ENCODE results near the gene ERAS. TPM values are rescaled to one million over a fixed set of nuclear protein-coding genes. Genes with fewer than 3 reads are reported as not detected.

The ERAS gene
- total RNA-seq, 1 experiment from 2014 or later: not detected

- Histone ChIP-seq H3K4me3 (replicated peaks in 1 of 2; ENCODE audit: low read depth in 1 of 2, low read length in 2 of 2) (no peak overlapping the region), H3K9ac (ENCODE audit: low read length) (no peak overlapping the region), H3K9me2 (ENCODE audit: insufficient read depth) (no peaks in the 10 kb centered on the region), H3K36me3 (ENCODE audit: control insufficient read depth in 1 of 2, insufficient read depth in 2 of 2, low read length in 2 of 2) (no peaks in the 10 kb centered on the region), H4K20me1 (ENCODE audit: insufficient read depth) (no peaks in the 10 kb centered on the region), H3K27me3 (ENCODE audit: insufficient read depth, low read length) (no peaks in the 10 kb centered on the region), H3K79me2 (ENCODE audit: insufficient read depth, low read length) (no peaks in the 10 kb centered on the region), H3K4me2 (ENCODE audit: low read length) (no peak overlapping the region), H3K4me1 (ENCODE audit: control insufficient read depth in 1 of 2, insufficient read depth in 2 of 2, low read length in 2 of 2) (no peaks in the 10 kb centered on the region), H3K9me3 (ENCODE audit: control insufficient read depth in 1 of 2, insufficient read depth in 1 of 2, low read depth in 1 of 2, low read length in 2 of 2) (no peaks in the 10 kb centered on the region), H2AFZ (ENCODE audit: low read depth, low read length, poor library complexity, severe bottlenecking) (no peak overlapping the region), H3K27ac (ENCODE audit: low read depth, low read length) (no peak overlapping the region)
- ChIA-PET CTCF (no interaction called here), POLR2A (no interaction called here), RAD21 (ENCODE audit: low non-redundant PET in 1 of 2, low total read pairs in 2 of 2, uncharacterized antibody in 2 of 2, unreplicated experiment in 2 of 2) (no interaction called here)
- intact Hi-C loops (cut with micrococcal nuclease): no loop called here
- TF ChIP-seq REST (IDR thresholded peaks at IDR 0.05; ENCODE audit: low read depth) (no peak), ATF3 (IDR thresholded peaks at IDR 0.05) (no peak), RAD21 (IDR thresholded peaks at IDR 0.05; ENCODE audit: low read depth) (no peak), JUND (IDR thresholded peaks at IDR 0.05) (no peak), POLR2A (IDR thresholded peaks at IDR 0.05; ENCODE audit: borderline replicate concordance, extremely low read depth, insufficient read depth, insufficient read length) (no peak), ZNF274 (IDR thresholded peaks at IDR 0.05; ENCODE audit: low read depth, low read length) (no peak)
- ATAC-seq: no peak
- no peak for DNase-seq (ENCODE audit: low read depth, low spot score)
- BruUV-seq (replicated peaks): no TSS peak
Measured at GRCh38 chrX:48831909-48832291, 5.6 kb downstream of the ERAS start.

DNA sequence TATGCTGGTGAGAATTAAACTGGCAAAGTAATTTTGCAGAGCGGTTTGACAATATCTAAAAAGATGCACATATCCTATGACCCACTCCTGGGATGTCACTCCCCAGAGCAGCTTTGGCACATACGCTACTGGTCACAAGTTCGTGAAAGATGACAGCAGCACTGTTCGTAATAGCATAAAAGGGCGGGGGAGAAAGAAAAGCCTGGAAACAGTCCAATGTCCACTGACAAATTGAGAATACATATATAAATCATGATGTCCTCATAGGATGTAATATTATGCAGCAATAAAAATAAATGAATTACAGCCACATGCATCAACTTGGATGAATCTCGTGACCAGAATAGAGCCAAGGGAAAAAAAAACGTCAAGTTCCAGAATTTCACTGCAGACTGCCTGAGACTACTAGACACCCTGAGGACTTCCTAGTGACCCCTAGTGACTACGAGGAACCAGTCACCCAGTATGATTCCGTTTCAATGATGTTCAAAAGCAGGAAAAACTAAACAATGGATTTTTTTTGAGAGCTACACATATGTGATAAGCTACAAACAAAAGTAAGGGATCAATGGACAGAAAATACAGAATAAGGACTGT, 7.3 kb downstream of the ERAS start:
- no peak overlapping the region for H2AFZ ChIP-seq (ENCODE audit: low read depth, low read length, poor library complexity, severe bottlenecking)
- H3K79me2 ChIP-seq (ENCODE audit: insufficient read depth, low read length): no peaks in the 10 kb centered on the region
- H3K4me2 ChIP-seq (ENCODE audit: low read length): no peak overlapping the region
- no peak overlapping the region for H3K9ac ChIP-seq (ENCODE audit: low read length)
- no peak overlapping the region for H3K4me3 ChIP-seq (replicated peaks in 1 of 2; ENCODE audit: low read depth in 1 of 2, low read length in 2 of 2)
- no peaks in the 10 kb centered on the region for H3K36me3 ChIP-seq (ENCODE audit: control insufficient read depth in 1 of 2, insufficient read depth in 2 of 2, low read length in 2 of 2)
- DNase-seq (ENCODE audit: low read depth, low spot score) (no peak), ATAC-seq (peak; percentile 52)
- BruUV-seq (replicated peaks): no TSS peak
- ChIA-PET CTCF (no interaction called here), POLR2A (no interaction called here), RAD21 (ENCODE audit: low non-redundant PET in 1 of 2, low total read pairs in 2 of 2, uncharacterized antibody in 2 of 2, unreplicated experiment in 2 of 2) (no interaction called here)
- H3K4me1 ChIP-seq (ENCODE audit: control insufficient read depth in 1 of 2, insufficient read depth in 2 of 2, low read length in 2 of 2): no peaks in the 10 kb centered on the region
- no peaks in the 10 kb centered on the region for H4K20me1 ChIP-seq (ENCODE audit: insufficient read depth)
- H3K27ac ChIP-seq (ENCODE audit: low read depth, low read length): no peak overlapping the region
- no peak for TF ChIP-seq ZNF274 (IDR thresholded peaks at IDR 0.05; ENCODE audit: low read depth, low read length)
- TF ChIP-seq RAD21 (IDR thresholded peaks at IDR 0.05; ENCODE audit: low read depth): 0 out of 2 replicates have a peak, but pooled peaks have one; percentile 7
- H3K9me3 ChIP-seq (ENCODE audit: control insufficient read depth in 1 of 2, insufficient read depth in 1 of 2, low read depth in 1 of 2, low read length in 2 of 2): no peaks in the 10 kb centered on the region
- H3K9me2 ChIP-seq (ENCODE audit: insufficient read depth): no peaks in the 10 kb centered on the region
- H3K27me3 ChIP-seq (ENCODE audit: insufficient read depth, low read length): no peaks in the 10 kb centered on the region
- intact Hi-C loops (cut with micrococcal nuclease): no loop called here

Data from HCT116 (cell line).